Colonic mucosa (tissue), 4 donors: ENCODE data around the gene ADPGK. TPM values are rescaled to one million over a fixed set of nuclear protein-coding genes. Genes with fewer than 3 reads are reported as not detected.

ENCODE experiments used
- DNase-seq: peaks from one replicate; pipeline ENCODE4 v3.0.0-alpha.2; 2020
- H3K27ac ChIP-seq: fragments of 200-600 bp; one replicate; pipeline ENCODE4 v1.8.0; 2021
- H3K27me3 ChIP-seq: fragments of 200-600 bp; one replicate; pipeline ENCODE4 v1.8.0; 2021
- H3K36me3 ChIP-seq: fragments of 200-600 bp; one replicate; pipeline ENCODE4 v1.8.0; 2021
- H3K4me1 ChIP-seq: fragments of 200-600 bp; one replicate; pipeline ENCODE4 v1.8.0; 2021; ENCODE audit warnings: mild to moderate bottlenecking
- H3K4me3 ChIP-seq: fragments of 200-600 bp; one replicate; pipeline ENCODE4 v1.8.0; 2021
- H3K9ac ChIP-seq, 2 donors: one replicate each; pipeline ENCODE4 v1.7.0; 2013; ENCODE audit warnings: control low read depth in 2 of 2, low read depth in 2 of 2, low read length in 2 of 2
- H3K9me3 ChIP-seq: fragments of 200-600 bp; one replicate; pipeline ENCODE4 v1.8.0; 2021
- CTCF ChIP-seq: fragments of 200-600 bp; IDR thresholded peaks from one replicate; pipeline ENCODE4 v1.8.0; 2022; ENCODE audit warnings: antibody characterized with exemption, mild to moderate bottlenecking
- intact Hi-C: fragments of 100-400 bp; cut with DNase I; formaldehyde crosslinking; loops from one replicate; pipeline ENCODE4 v1.14.1; 2022
- total RNA-seq, 2 donors: library from RNA; stranded (reverse); fragmentation: NEBNext Ultra II Directional in 1 of 2; extraction: Animal tissue kit (Norgen Biotek cat#: 25700) in 1 of 2; gene quantifications; one replicate each; pipeline ENCODE4 v1.2.1, GENCODE V29; 2021
- donor health status: healthy.
- donor health status: DM: no; HTN: no; CAD: no.
- donor health status: DM: no; HTN: no; CAD: no.

ADPGK gene
- total RNA-seq, 2 donors from 2014 or later = 29.8 to 44.6 TPM

- Histone ChIP-seq H3K9me3 (no peaks in the 10 kb centered on the region), H3K4me1 (no peaks in the 10 kb centered on the region), H3K9ac (no peak overlapping the region), H3K36me3 (no peaks in the 10 kb centered on the region), H3K27ac (no peak overlapping the region), H3K27me3 (no peaks in the 10 kb centered on the region), H3K4me3 (no peak overlapping the region)
- intact Hi-C loops = loop anchor here (5.0 to 10.0 kb wide), 2 partner anchors 290 to 457 kb away; no protein-coding TSS in a partner anchor
- no peak for TF ChIP-seq CTCF
- no peak for DNase-seq
These were observed 4.0 kb upstream of the ADPGK start for GRCh38 chr15:72787526-72787925.

DNA sequence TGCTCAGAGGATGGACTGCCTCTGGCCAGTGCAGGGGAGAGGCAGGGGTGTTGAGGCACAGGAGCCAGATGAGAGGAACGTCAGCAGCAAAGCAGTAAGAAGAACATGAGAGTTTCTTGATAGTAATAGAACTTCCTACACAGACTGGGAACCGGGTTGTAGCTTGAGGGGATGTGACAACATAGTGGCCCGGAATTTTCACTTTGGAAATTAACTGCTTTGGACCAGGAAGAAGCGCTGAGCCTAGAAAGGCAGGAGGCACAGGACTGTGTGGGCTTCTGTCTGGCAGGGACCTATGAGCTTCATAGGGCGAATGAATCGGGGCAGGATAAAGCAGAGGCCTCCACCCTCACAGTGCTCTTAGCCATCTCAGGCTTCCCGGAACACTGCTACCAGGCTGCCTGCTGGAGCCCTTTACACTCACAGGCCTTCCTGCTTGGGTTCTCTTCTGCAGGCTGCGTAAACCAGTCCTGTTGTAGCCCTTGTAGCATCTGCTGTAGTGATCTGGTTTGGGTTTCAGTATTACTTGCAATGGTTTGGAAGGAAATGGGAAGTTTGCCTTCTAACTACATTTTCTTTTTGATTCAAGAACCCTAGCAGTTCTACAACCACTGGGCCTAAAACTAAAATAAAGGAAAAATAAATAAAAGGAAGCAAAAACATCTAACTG, 3.3 kb upstream of the ADPGK start:
- Histone ChIP-seq H3K27me3 (no peaks in the 10 kb centered on the region), H3K27ac (no peak overlapping the region), H3K9ac (no peak overlapping the region), H3K4me3 (no peak overlapping the region), H3K4me1 (peaks cover 7% of the 10 kb centered on the region), H3K9me3 (no peaks in the 10 kb centered on the region), H3K36me3 (no peaks in the 10 kb centered on the region)
- DNase-seq = no peak
- no peak for TF ChIP-seq CTCF
- intact Hi-C loops = loop anchor here (5.0 to 10.0 kb wide), 2 partner anchors 290 to 458 kb away; no protein-coding TSS in a partner anchor

GRCh38 chr15:72786242-72786641, 2.7 kb upstream of the ADPGK start:
- H3K27me3 ChIP-seq = no peaks in the 10 kb centered on the region
- no peak overlapping the region for H3K9ac ChIP-seq
- no peak overlapping the region for H3K4me3 ChIP-seq
- DNase-seq = no peak
- H3K4me1 ChIP-seq = peaks cover 10% of the 10 kb centered on the region
- no peak for TF ChIP-seq CTCF
- no peak overlapping the region for H3K27ac ChIP-seq
- H3K9me3 ChIP-seq = no peaks in the 10 kb centered on the region
- H3K36me3 ChIP-seq = no peaks in the 10 kb centered on the region
- intact Hi-C loops = loop anchor here (5.0 to 10.0 kb wide), 2 partner anchors 291 to 459 kb away; no protein-coding TSS in a partner anchor

GRCh38 chr15:72785841-72786240, 2.3 kb upstream of the ADPGK start:
- H3K4me3 ChIP-seq = no peak overlapping the region
- no peaks in the 10 kb centered on the region for H3K36me3 ChIP-seq
- no peaks in the 10 kb centered on the region for H3K9me3 ChIP-seq
- no peak overlapping the region for H3K27ac ChIP-seq
- no peak overlapping the region for H3K9ac ChIP-seq
- no peak for TF ChIP-seq CTCF
- peaks cover 10% of the 10 kb centered on the region for H3K4me1 ChIP-seq
- H3K27me3 ChIP-seq = no peaks in the 10 kb centered on the region
- DNase-seq = no peak
- intact Hi-C loops = loop anchor here (5.0 to 10.0 kb wide), 2 partner anchors 291 to 459 kb away; no protein-coding TSS in a partner anchor

DNA sequence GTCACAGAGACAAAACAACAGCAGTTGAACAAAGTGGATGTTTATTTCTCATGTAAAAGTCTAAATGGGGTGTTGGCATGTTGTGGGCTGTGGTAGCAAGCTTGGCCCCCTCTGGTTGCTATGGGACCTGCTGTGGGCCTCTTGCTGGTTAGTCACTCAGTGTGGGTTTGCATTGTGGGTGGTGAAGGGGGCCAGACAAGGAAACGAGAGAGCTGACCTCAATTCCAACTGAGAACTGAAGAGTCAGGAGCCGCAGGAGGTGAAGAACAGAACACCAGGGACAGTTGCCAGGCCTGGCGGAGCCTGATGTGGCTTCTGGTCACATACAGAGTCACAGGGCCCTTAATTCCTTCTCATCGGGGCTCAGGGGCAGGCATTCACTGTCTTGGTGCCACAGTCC, 1.9 kb upstream of the ADPGK start:
- Histone ChIP-seq H3K4me1 (peaks cover 10% of the 10 kb centered on the region), H3K4me3 (no peak overlapping the region), H3K36me3 (no peaks in the 10 kb centered on the region), H3K27ac (no peak overlapping the region), H3K9ac (no peak overlapping the region), H3K9me3 (no peaks in the 10 kb centered on the region), H3K27me3 (no peaks in the 10 kb centered on the region)
- intact Hi-C loops = loop anchor here (5.0 to 10.0 kb wide), 2 partner anchors 292 to 459 kb away; no protein-coding TSS in a partner anchor
- no peak for TF ChIP-seq CTCF
- DNase-seq = no peak
